ENCODE data around the gene LSM14A.

- no peak for TF ChIP-seq CTCF (IDR thresholded peaks at IDR 0.05)
- TF ChIP-seq POLR2A (IDR thresholded peaks at IDR 0.05) = no peak
- no peak for TF ChIP-seq EP300 (IDR thresholded peaks at IDR 0.05)
These were observed 56.5 kb downstream of the LSM14A start for GRCh38 chr19:34228762-34229161.
